Measurements from ENCODE around the gene SEMA7A.

DNA sequence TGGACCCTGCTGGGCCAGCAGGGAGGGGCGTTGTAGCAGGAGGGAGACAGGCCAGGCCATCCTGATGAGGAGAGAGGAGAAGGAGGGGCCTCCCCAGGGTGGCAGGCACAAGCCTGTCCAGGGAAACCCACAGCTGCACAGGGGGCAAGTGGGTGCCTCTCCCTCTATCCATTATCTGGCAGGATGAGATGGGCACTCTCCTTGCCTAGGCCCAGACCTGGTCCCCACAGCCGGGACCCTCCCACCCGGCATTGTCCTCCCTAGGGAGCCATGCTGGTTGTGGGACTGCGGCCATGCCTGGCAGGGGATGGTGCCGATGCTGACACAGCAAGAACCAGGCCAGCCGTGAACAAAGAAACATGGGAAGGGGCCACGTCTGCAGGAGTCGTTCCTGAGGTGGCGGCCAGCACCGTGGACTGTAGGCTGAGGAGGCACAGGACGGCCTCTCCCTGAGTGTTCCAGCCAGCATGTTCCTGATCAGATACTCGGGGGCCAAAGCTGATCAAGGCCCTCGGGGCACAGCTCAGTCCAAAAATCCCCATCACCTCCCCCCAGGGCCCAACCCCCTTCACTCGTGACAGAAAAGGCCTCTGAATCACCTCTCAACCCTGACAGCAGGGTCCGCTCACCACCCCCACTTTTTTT, 47.1 kb downstream of the SEMA7A start:
- TF ChIP-seq, protein P1, sequence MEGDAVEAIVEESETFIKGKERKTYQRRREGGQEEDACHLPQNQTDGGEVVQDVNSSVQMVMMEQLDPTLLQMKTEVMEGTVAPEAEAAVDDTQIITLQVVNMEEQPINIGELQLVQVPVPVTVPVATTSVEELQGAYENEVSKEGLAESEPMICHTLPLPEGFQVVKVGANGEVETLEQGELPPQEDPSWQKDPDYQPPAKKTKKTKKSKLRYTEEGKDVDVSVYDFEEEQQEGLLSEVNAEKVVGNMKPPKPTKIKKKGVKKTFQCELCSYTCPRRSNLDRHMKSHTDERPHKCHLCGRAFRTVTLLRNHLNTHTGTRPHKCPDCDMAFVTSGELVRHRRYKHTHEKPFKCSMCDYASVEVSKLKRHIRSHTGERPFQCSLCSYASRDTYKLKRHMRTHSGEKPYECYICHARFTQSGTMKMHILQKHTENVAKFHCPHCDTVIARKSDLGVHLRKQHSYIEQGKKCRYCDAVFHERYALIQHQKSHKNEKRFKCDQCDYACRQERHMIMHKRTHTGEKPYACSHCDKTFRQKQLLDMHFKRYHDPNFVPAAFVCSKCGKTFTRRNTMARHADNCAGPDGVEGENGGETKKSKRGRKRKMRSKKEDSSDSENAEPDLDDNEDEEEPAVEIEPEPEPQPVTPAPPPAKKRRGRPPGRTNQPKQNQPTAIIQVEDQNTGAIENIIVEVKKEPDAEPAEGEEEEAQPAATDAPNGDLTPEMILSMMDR (IDR thresholded peaks at IDR 0.05) = no peak
- TF ChIP-seq POLR2A (IDR thresholded peaks at IDR 0.05) (no peak), POLR2AphosphoS5 (IDR thresholded peaks at IDR 0.05; ENCODE audit: insufficient read depth in 1 of 2, low read depth in 1 of 2) (no peak)

Measured in vagina (tissue), 2 donors.